ENCODE measurements around the gene ZSWIM3.

ZSWIM3 gene

GRCh38 chr20:45832619-45833018 is 24.8 kb upstream of the ZSWIM3 start:
- CTCF ChIA-PET = interaction anchor here (0.9 to 2.5 kb wide), 3 partner anchors 11 to 137 kb away, joined by 3 to 9 read pairs (median 3); no protein-coding TSS in a partner anchor
- DNase-seq = no peak
- Histone ChIP-seq H3K36me3 (ENCODE audit: control insufficient read depth in 4 of 4, insufficient read depth in 4 of 4, low read length in 3 of 4) (peaks cover 0 to 2% (median 0%) of the 10 kb centered on the region in 4 experiments), H3K27ac (ENCODE audit: insufficient read depth in 1 of 2, low read depth in 1 of 2, low read length in 2 of 2, poor library complexity in 1 of 2, severe bottlenecking in 2 of 2) (no peak overlapping the region), H3K27me3 (replicated peaks in 2 of 5; ENCODE audit: control insufficient read depth in 4 of 5, insufficient read depth in 5 of 5, low read length in 4 of 5) (peaks cover 0 to 3% (median 0%) of the 10 kb centered on the region in 5 experiments), H3K4me1 (ENCODE audit: control extremely low read depth in 1 of 4, control insufficient read depth in 4 of 4, insufficient read depth in 4 of 4, low read length in 3 of 4) (peaks cover 3 to 38% (median 22%) of the 10 kb centered on the region in 4 experiments), H3K9me3 (ENCODE audit: control extremely low read depth in 1 of 5, control insufficient read depth in 4 of 5, insufficient read depth in 2 of 5, low read depth in 1 of 5, low read length in 4 of 5) (no peaks in the 10 kb centered on the region), H3K4me3 (ENCODE audit: control insufficient read depth in 1 of 7, extremely low read depth in 1 of 7, insufficient read depth in 4 of 7, low read depth in 2 of 7, low read length in 6 of 7) (peak overlapping the region in 1 of 7 experiments; percentile 81)
- WGBS (ENCODE audit: insufficient coverage) = 70% methylated on average over 3 of the region's 4 CpGs
- POLR2A ChIA-PET = no interaction called here

GRCh38 chr20:45833030-45833882 is 24.2 kb upstream of the ZSWIM3 start, which contains the start of gene SNX21:
Gene SNX21 (plus strand): TSS chr20:45833799. CDS start chr20:45833920, 121 bp downstream.
- ChIA-PET CTCF (interaction anchor here (0.9 to 2.5 kb wide), 3 partner anchors 11 to 136 kb away, joined by 3 to 9 read pairs (median 3); no protein-coding TSS in a partner anchor), POLR2A (interaction anchor here (0.6 kb wide), 1 partner anchor 167 kb away, joined by 3 read pairs; no protein-coding TSS in a partner anchor)
- H3K9me3 ChIP-seq (ENCODE audit: control extremely low read depth in 1 of 5, control insufficient read depth in 4 of 5, insufficient read depth in 2 of 5, low read depth in 1 of 5, low read length in 4 of 5) = no peaks in the 10 kb centered on the region
- H3K36me3 ChIP-seq (ENCODE audit: control insufficient read depth in 4 of 4, insufficient read depth in 4 of 4, low read length in 3 of 4) = peaks cover 0 to 2% (median 0%) of the 10 kb centered on the region in 4 experiments
- 10% methylated on average over 19 of the region's 35 CpGs for WGBS (ENCODE audit: insufficient coverage)
- H3K4me1 ChIP-seq (ENCODE audit: control extremely low read depth in 1 of 4, control insufficient read depth in 4 of 4, insufficient read depth in 4 of 4, low read length in 3 of 4) = peaks cover 3 to 38% (median 22%) of the 10 kb centered on the region in 4 experiments
- peaks cover 0 to 3% (median 0%) of the 10 kb centered on the region in 5 experiments for H3K27me3 ChIP-seq (replicated peaks in 2 of 5; ENCODE audit: control insufficient read depth in 4 of 5, insufficient read depth in 5 of 5, low read length in 4 of 5)
- H3K27ac ChIP-seq (ENCODE audit: insufficient read depth in 1 of 2, low read depth in 1 of 2, low read length in 2 of 2, poor library complexity in 1 of 2, severe bottlenecking in 2 of 2) = no peak within 1 kb of the TSS
- peak within 1 kb of the TSS; percentile 56 to 81 (median 68) for H3K4me3 ChIP-seq (ENCODE audit: control insufficient read depth in 1 of 7, extremely low read depth in 1 of 7, insufficient read depth in 4 of 7, low read depth in 2 of 7, low read length in 6 of 7)
- peak; percentile 42 to 88 (median 46) for DNase-seq

DNA sequence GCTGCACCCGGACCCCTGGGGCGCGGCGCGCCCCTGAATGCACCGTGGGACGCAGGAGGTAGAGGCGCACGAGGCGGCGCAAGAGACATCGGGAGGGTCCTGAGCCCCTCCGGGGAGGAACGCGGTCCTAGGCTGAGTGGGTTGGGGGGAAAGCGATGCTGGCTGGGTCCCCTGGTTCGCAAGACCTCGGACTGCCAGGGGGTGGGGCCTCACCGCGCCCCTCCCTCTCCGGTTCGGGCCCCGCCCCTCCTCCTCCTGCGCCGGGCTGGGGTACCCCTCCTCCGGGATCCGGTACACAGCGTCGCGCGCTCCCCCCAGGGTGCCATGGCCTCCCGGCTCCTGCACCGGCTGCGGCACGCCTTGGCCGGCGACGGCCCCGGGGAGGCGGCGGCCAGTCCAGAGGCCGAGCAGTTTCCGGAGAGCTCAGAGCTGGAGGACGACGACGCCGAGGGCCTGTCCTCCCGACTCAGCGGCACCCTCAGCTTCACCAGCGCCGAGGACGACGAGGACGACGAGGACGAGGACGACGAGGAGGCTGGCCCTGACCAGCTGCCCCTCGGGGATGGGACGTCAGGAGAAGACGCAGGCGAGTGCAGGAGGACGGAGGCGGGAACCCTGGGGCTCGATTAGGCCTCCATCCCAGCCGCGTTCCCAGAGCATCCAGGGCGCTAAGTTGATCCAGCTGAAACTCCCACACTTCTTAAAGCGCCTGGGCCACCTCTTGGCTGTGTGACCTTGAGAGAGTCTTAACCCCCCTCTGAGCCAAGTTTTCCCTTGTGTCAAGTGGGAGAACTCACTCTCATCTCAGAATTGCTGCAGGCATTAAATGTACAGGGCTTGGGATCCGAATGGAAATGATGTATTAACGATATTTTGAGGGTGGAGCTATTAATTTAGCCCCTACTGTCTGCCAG is 23.3 kb upstream of the ZSWIM3 start:
- POLR2A ChIA-PET = interaction anchor here (0.6 kb wide), 1 partner anchor 166 kb away, joined by 3 read pairs; no protein-coding TSS in a partner anchor

GRCh38 chr20:45834797-45835161 is 22.6 kb upstream of the ZSWIM3 start:
- no peaks in the 10 kb centered on the region for H3K9me3 ChIP-seq (ENCODE audit: control extremely low read depth in 1 of 5, control insufficient read depth in 4 of 5, insufficient read depth in 2 of 5, low read depth in 1 of 5, low read length in 4 of 5)
- H3K4me3 ChIP-seq (ENCODE audit: control insufficient read depth in 1 of 7, extremely low read depth in 1 of 7, insufficient read depth in 4 of 7, low read depth in 2 of 7, low read length in 6 of 7) = peak overlapping the region in 2 of 7 experiments; percentile 56 to 81
- peaks cover 3 to 38% (median 22%) of the 10 kb centered on the region in 4 experiments for H3K4me1 ChIP-seq (ENCODE audit: control extremely low read depth in 1 of 4, control insufficient read depth in 4 of 4, insufficient read depth in 4 of 4, low read length in 3 of 4)
- ChIA-PET POLR2A (no interaction called here), CTCF (interaction anchor here (1.4 kb wide), 1 partner anchor 11 kb away, joined by 4 read pairs; no protein-coding TSS in a partner anchor)
- WGBS (ENCODE audit: insufficient coverage) = 97% methylated on average over 14 of the region's 14 CpGs
- H3K36me3 ChIP-seq (ENCODE audit: control insufficient read depth in 4 of 4, insufficient read depth in 4 of 4, low read length in 3 of 4) = peaks cover 0 to 2% (median 0%) of the 10 kb centered on the region in 4 experiments
- no peak for DNase-seq
- no peak overlapping the region for H3K27ac ChIP-seq (ENCODE audit: insufficient read depth in 1 of 2, low read depth in 1 of 2, low read length in 2 of 2, poor library complexity in 1 of 2, severe bottlenecking in 2 of 2)
- peaks cover 0 to 3% (median 0%) of the 10 kb centered on the region in 5 experiments for H3K27me3 ChIP-seq (replicated peaks in 2 of 5; ENCODE audit: control insufficient read depth in 4 of 5, insufficient read depth in 5 of 5, low read length in 4 of 5)

More for the DNA sequence above, 23.3 kb upstream of the ZSWIM3 start:
- H3K4me3 ChIP-seq (ENCODE audit: control insufficient read depth in 1 of 7, extremely low read depth in 1 of 7, insufficient read depth in 4 of 7, low read depth in 2 of 7, low read length in 6 of 7) = peak overlapping the region; percentile 56 to 81 (median 68)
- H3K27me3 ChIP-seq (replicated peaks in 2 of 5; ENCODE audit: control insufficient read depth in 4 of 5, insufficient read depth in 5 of 5, low read length in 4 of 5) = peaks cover 0 to 3% (median 0%) of the 10 kb centered on the region in 5 experiments
- peaks cover 3 to 38% (median 22%) of the 10 kb centered on the region in 4 experiments for H3K4me1 ChIP-seq (ENCODE audit: control extremely low read depth in 1 of 4, control insufficient read depth in 4 of 4, insufficient read depth in 4 of 4, low read length in 3 of 4)
- no peaks in the 10 kb centered on the region for H3K9me3 ChIP-seq (ENCODE audit: control extremely low read depth in 1 of 5, control insufficient read depth in 4 of 5, insufficient read depth in 2 of 5, low read depth in 1 of 5, low read length in 4 of 5)
- CTCF ChIA-PET = interaction anchor here (1.4 to 2.5 kb wide), 2 partner anchors 10 to 12 kb away, joined by 4 to 9 read pairs; no protein-coding TSS in a partner anchor
- H3K27ac ChIP-seq (ENCODE audit: insufficient read depth in 1 of 2, low read depth in 1 of 2, low read length in 2 of 2, poor library complexity in 1 of 2, severe bottlenecking in 2 of 2) = no peak overlapping the region
- H3K36me3 ChIP-seq (ENCODE audit: control insufficient read depth in 4 of 4, insufficient read depth in 4 of 4, low read length in 3 of 4) = peaks cover 0 to 2% (median 0%) of the 10 kb centered on the region in 4 experiments
- DNase-seq = peak; percentile 41 to 57 (median 56)
- 13% methylated on average over 65 of the region's 71 CpGs for WGBS (ENCODE audit: insufficient coverage)

DNA sequence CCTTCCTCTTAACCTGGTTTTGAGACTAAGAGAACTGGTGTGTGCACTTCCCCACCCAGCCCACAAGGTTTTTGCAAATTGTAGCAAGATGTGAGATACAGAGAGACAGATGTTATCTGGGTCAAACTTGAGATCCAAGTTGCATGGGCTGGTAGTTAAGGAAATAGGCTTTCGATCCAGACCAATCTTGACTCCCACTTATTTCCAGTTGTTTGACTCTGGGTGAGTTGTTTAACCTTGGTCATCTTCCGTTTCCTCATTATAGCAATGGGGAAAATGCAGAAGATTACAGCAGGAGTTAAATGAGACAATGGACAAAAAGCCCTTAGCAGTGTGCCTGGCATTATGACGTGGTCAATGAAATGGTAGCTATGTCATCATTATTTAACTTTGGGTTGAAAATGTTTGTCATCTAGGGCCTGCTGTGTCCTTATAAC is 22.1 kb upstream of the ZSWIM3 start:
- no peaks in the 10 kb centered on the region for H3K9me3 ChIP-seq (ENCODE audit: control extremely low read depth in 1 of 5, control insufficient read depth in 4 of 5, insufficient read depth in 2 of 5, low read depth in 1 of 5, low read length in 4 of 5)
- 83% methylated on average over 3 of the region's 3 CpGs for WGBS (ENCODE audit: insufficient coverage)
- POLR2A ChIA-PET = no interaction called here
- H3K4me1 ChIP-seq (ENCODE audit: control extremely low read depth in 1 of 4, control insufficient read depth in 4 of 4, insufficient read depth in 4 of 4, low read length in 3 of 4) = peaks cover 3 to 38% (median 22%) of the 10 kb centered on the region in 4 experiments
- CTCF ChIA-PET = interaction anchor here (1.4 kb wide), 1 partner anchor 12 kb away, joined by 4 read pairs; no protein-coding TSS in a partner anchor
- H3K27ac ChIP-seq (ENCODE audit: insufficient read depth in 1 of 2, low read depth in 1 of 2, low read length in 2 of 2, poor library complexity in 1 of 2, severe bottlenecking in 2 of 2) = no peak overlapping the region
- H3K36me3 ChIP-seq (ENCODE audit: control insufficient read depth in 4 of 4, insufficient read depth in 4 of 4, low read length in 3 of 4) = peaks cover 0 to 3% (median 0%) of the 10 kb centered on the region in 4 experiments
- H3K27me3 ChIP-seq (replicated peaks in 2 of 5; ENCODE audit: control insufficient read depth in 4 of 5, insufficient read depth in 5 of 5, low read length in 4 of 5) = peaks cover 0 to 3% (median 0%) of the 10 kb centered on the region in 5 experiments
- no peak overlapping the region for H3K4me3 ChIP-seq (ENCODE audit: control insufficient read depth in 1 of 7, extremely low read depth in 1 of 7, insufficient read depth in 4 of 7, low read depth in 2 of 7, low read length in 6 of 7)
- peak in 2 of 3 donors; percentile 50 to 59 for DNase-seq

GRCh38 chr20:45835825-45836224 is 21.6 kb upstream of the ZSWIM3 start:
- H3K27me3 ChIP-seq (replicated peaks in 2 of 5; ENCODE audit: control insufficient read depth in 4 of 5, insufficient read depth in 5 of 5, low read length in 4 of 5) = peaks cover 0 to 3% (median 0%) of the 10 kb centered on the region in 5 experiments
- H3K9me3 ChIP-seq (ENCODE audit: control extremely low read depth in 1 of 5, control insufficient read depth in 4 of 5, insufficient read depth in 2 of 5, low read depth in 1 of 5, low read length in 4 of 5) = no peaks in the 10 kb centered on the region
- H3K4me1 ChIP-seq (ENCODE audit: control extremely low read depth in 1 of 4, control insufficient read depth in 4 of 4, insufficient read depth in 4 of 4, low read length in 3 of 4) = peaks cover 3 to 38% (median 22%) of the 10 kb centered on the region in 4 experiments
- DNase-seq = no peak
- no peak overlapping the region for H3K4me3 ChIP-seq (ENCODE audit: control insufficient read depth in 1 of 7, extremely low read depth in 1 of 7, insufficient read depth in 4 of 7, low read depth in 2 of 7, low read length in 6 of 7)
- peaks cover 0 to 8% (median 2%) of the 10 kb centered on the region in 4 experiments for H3K36me3 ChIP-seq (ENCODE audit: control insufficient read depth in 4 of 4, insufficient read depth in 4 of 4, low read length in 3 of 4)
- ChIA-PET CTCF (no interaction called here), POLR2A (no interaction called here)
- WGBS (ENCODE audit: insufficient coverage) = 100% methylated on average over 2 of the region's 5 CpGs
- no peak overlapping the region for H3K27ac ChIP-seq (ENCODE audit: insufficient read depth in 1 of 2, low read depth in 1 of 2, low read length in 2 of 2, poor library complexity in 1 of 2, severe bottlenecking in 2 of 2)

Data from common myeloid progenitor, CD34-positive (primary cell).